Activated CD4-positive, alpha-beta T cell treated with anti-CD3 and anti-CD28 coated beads for 24 hours (primary cell): ENCODE results near the gene SUMO3.
A peak's percentile ranks its signal among the peaks of the same experiment; 100 is the strongest.

Experiments
- DNase-seq, 2 donors: peaks; one replicate each; pipeline ENCODE4 v3.0.0-alpha.2; 2020; ENCODE audit warnings: low read depth in 2 of 2

The SUMO3 gene

GRCh38 chr21:44801468-44802395 is 16.1 kb downstream of the SUMO3 start, which contains the start of gene UBE2G2:
UBE2G2 (minus strand) TSS chr21:44801820; CDS start chr21:44801748, 72 bp downstream.
- peak; percentile 79 to 80 for DNase-seq

GRCh38 chr21:44800971-44801467 is 16.8 kb downstream of the SUMO3 start:
- peak in 1 of 2 donors; percentile 18 for DNase-seq

- no peak for DNase-seq
Observed at GRCh38 chr21:44800103-44800502, 17.8 kb downstream of the SUMO3 start.

GRCh38 chr21:44799646-44800045 is 18.2 kb downstream of the SUMO3 start:
- DNase-seq = no peak

GRCh38 chr21:44797775-44798174 is 20.1 kb downstream of the SUMO3 start:
- no peak for DNase-seq

GRCh38 chr21:44795342-44795741 is 22.5 kb downstream of the SUMO3 start:
- no peak for DNase-seq

GRCh38 chr21:44793592-44794374 is 24.1 kb downstream of the SUMO3 start:
- no peak for DNase-seq

- DNase-seq = peak in 1 of 2 donors; percentile 23
Observed at GRCh38 chr21:44792702-44793591, 24.9 kb downstream of the SUMO3 start.

- no peak for DNase-seq
Observed at GRCh38 chr21:44791993-44792392, 25.9 kb downstream of the SUMO3 start.

- DNase-seq = no peak
Observed at GRCh38 chr21:44791246-44791645, 26.6 kb downstream of the SUMO3 start.

GRCh38 chr21:44790368-44790767 is 27.5 kb downstream of the SUMO3 start:
- no peak for DNase-seq

GRCh38 chr21:44789880-44790279 is 28.0 kb downstream of the SUMO3 start:
- DNase-seq = no peak

GRCh38 chr21:44785620-44786335 is 32.1 kb downstream of the SUMO3 start:
- DNase-seq = no peak

- no peak for DNase-seq
Observed at GRCh38 chr21:44784810-44785209, 33.1 kb downstream of the SUMO3 start.

- DNase-seq = no peak
Observed at GRCh38 chr21:44783020-44783696, 34.7 kb downstream of the SUMO3 start.

GRCh38 chr21:44780767-44781459 is 36.9 kb downstream of the SUMO3 start:
- no peak for DNase-seq

- DNase-seq = no peak
Observed at GRCh38 chr21:44780137-44780502, 37.7 kb downstream of the SUMO3 start.

- no peak for DNase-seq
Observed at GRCh38 chr21:44779417-44780136, 38.3 kb downstream of the SUMO3 start.

GRCh38 chr21:44778983-44779382 is 38.9 kb downstream of the SUMO3 start:
- DNase-seq = no peak
